Measurements from ENCODE around the gene MBNL1.

The MBNL1 gene

GRCh38 chr3:152499791-152500385, 231.2 kb downstream of the MBNL1 start:
- no peak for DNase-seq

GRCh38 chr3:152505926-152506325, 237.2 kb downstream of the MBNL1 start:
- DNase-seq, result no peak

GRCh38 chr3:152508705-152509104, 240.0 kb downstream of the MBNL1 start:
- no peak for DNase-seq

GRCh38 chr3:152511904-152512303, 243.2 kb downstream of the MBNL1 start:
- DNase-seq, result no peak

GRCh38 chr3:152513301-152513960, 244.7 kb downstream of the MBNL1 start:
- DNase-seq, result no peak
